ENCODE data around the gene GRID2.

GRID2 gene

DNA sequence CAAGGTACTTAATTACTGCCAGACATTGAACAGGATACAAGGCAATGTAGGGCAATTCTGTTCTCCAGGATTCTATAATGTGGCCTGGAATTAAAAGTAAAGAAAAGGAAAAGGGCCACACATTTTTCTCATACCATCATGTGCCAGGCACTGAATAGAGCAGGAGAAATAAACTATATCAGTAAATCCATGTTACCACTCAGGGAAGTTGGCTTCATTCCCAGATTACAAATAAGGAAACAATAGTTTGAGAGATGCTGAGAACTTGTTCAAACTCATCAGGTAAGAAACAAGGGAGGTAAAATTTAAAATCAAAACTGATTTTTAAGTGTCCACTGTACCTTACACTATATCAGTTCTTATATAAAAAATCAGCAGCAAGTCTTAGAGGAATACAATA, 879.8 kb downstream of the GRID2 start:
- no peak for DNase-seq (ENCODE audit: low spot score)
- Histone ChIP-seq H3K18ac (ENCODE audit: low read length) (no peak overlapping the region), H2AFZ (ENCODE audit: low read length) (no peak overlapping the region), H2BK120ac (ENCODE audit: low read depth, low read length) (no peak overlapping the region), H3K79me1 (ENCODE audit: low read depth, low read length) (no peaks in the 10 kb centered on the region), H4K91ac (ENCODE audit: low read depth, low read length, poor library complexity) (no peak overlapping the region), H4K8ac (ENCODE audit: low read depth, low read length) (no peak overlapping the region), H2BK12ac (ENCODE audit: low read length) (no peak overlapping the region), H3K4me3 (ENCODE audit: low read length in 2 of 2) (no peak overlapping the region), H3K4me1 (ENCODE audit: control insufficient read depth in 2 of 2, insufficient read depth in 1 of 2, low read depth in 1 of 2, low read length in 2 of 2) (peaks cover 0 to 2% of the 10 kb centered on the region in 2 donors), H3K27me3 (ENCODE audit: control insufficient read depth in 3 of 3, insufficient read depth in 3 of 3, low read depth in 1 of 3, low read length in 3 of 3) (no peaks in the 10 kb centered on the region), H2BK15ac (ENCODE audit: low read length) (no peak overlapping the region), H2AK5ac (ENCODE audit: low read depth, low read length) (no peak overlapping the region), H3K36me3 (replicated peaks in 1 of 2; ENCODE audit: control insufficient read depth in 2 of 2, insufficient read depth in 2 of 2, low read length in 2 of 2) (no peaks in the 10 kb centered on the region), H2BK5ac (ENCODE audit: low read length) (no peak overlapping the region), H3K23ac (ENCODE audit: low read depth, low read length, poor library complexity) (no peak overlapping the region), H3K4ac (ENCODE audit: low read length) (no peak overlapping the region), H3K4me2 (ENCODE audit: insufficient read depth, low read length, poor library complexity, severe bottlenecking) (no peak overlapping the region), H3K9ac (ENCODE audit: low read depth, low read length, poor library complexity) (no peak overlapping the region), H3K27ac (replicated peaks; ENCODE audit: low read length) (no peak overlapping the region), H3K14ac (ENCODE audit: low read length) (no peak overlapping the region), H3K9me3 (replicated peaks in 1 of 2; ENCODE audit: control insufficient read depth in 2 of 2, insufficient read depth in 1 of 2, low read depth in 1 of 2, low read length in 2 of 2) (no peaks in the 10 kb centered on the region)

DNA sequence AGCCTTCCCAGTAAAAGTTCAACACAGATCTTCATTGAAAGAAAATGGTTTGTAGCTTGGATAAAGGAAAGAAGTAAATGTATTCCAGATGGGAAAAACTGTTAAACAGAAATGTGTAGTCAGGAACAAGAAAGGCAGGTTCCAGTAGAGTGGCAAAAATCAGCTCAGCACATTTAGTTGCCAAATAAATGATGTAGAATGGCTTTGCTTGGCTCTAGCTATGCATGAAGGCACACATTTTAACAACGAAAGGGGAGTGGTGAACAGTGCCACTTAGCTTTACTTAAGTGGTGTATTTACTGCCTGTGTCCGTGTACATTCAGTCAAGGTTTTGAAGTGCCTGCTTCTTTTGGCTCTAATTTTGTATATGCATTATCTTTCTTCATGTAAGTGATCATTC, 880.3 kb downstream of the GRID2 start:
- no CpG with 5 or more reads among the region's 2 CpGs for WGBS, 2 donors (ENCODE audit: extremely low coverage in 2 of 2, insufficient read length in 2 of 2, insufficient replicate concordance in 1 of 2)
- no peak for DNase-seq (ENCODE audit: low spot score)
- no peak overlapping the region for H2AFZ ChIP-seq (ENCODE audit: low read length)
- H3K79me1 ChIP-seq (ENCODE audit: low read depth, low read length), result no peaks in the 10 kb centered on the region
- H2BK15ac ChIP-seq (ENCODE audit: low read length), result no peak overlapping the region
- no peak overlapping the region for H4K91ac ChIP-seq (ENCODE audit: low read depth, low read length, poor library complexity)
- H3K4ac ChIP-seq (ENCODE audit: low read length), result no peak overlapping the region
- H3K27me3 ChIP-seq (ENCODE audit: control insufficient read depth in 3 of 3, insufficient read depth in 3 of 3, low read depth in 1 of 3, low read length in 3 of 3), result no peaks in the 10 kb centered on the region
- H3K4me1 ChIP-seq (ENCODE audit: control insufficient read depth in 2 of 2, insufficient read depth in 1 of 2, low read depth in 1 of 2, low read length in 2 of 2), result peaks cover 0 to 2% of the 10 kb centered on the region in 2 donors
- H2BK12ac ChIP-seq (ENCODE audit: low read length), result no peak overlapping the region
- no peaks in the 10 kb centered on the region for H3K36me3 ChIP-seq (replicated peaks in 1 of 2; ENCODE audit: control insufficient read depth in 2 of 2, insufficient read depth in 2 of 2, low read length in 2 of 2)
- H3K27ac ChIP-seq (replicated peaks; ENCODE audit: low read length), result no peak overlapping the region
- H3K23ac ChIP-seq (ENCODE audit: low read depth, low read length, poor library complexity), result no peak overlapping the region
- H3K18ac ChIP-seq (ENCODE audit: low read length), result no peak overlapping the region
- H2AK5ac ChIP-seq (ENCODE audit: low read depth, low read length), result no peak overlapping the region
- H3K9me3 ChIP-seq (replicated peaks in 1 of 2; ENCODE audit: control insufficient read depth in 2 of 2, insufficient read depth in 1 of 2, low read depth in 1 of 2, low read length in 2 of 2), result no peaks in the 10 kb centered on the region
- H3K9ac ChIP-seq (ENCODE audit: low read depth, low read length, poor library complexity), result no peak overlapping the region
- no peak overlapping the region for H2BK5ac ChIP-seq (ENCODE audit: low read length)
- no peak overlapping the region for H4K8ac ChIP-seq (ENCODE audit: low read depth, low read length)
- no peak overlapping the region for H3K14ac ChIP-seq (ENCODE audit: low read length)
- no peak overlapping the region for H3K4me2 ChIP-seq (ENCODE audit: insufficient read depth, low read length, poor library complexity, severe bottlenecking)
- no peak overlapping the region for H3K4me3 ChIP-seq (ENCODE audit: low read length in 2 of 2)
- no peak overlapping the region for H2BK120ac ChIP-seq (ENCODE audit: low read depth, low read length)

GRCh38 chr4:93186846-93187245, 883.1 kb downstream of the GRID2 start:
- Histone ChIP-seq H3K14ac (ENCODE audit: low read length) (no peak overlapping the region), H3K4me3 (ENCODE audit: low read length in 2 of 2) (no peak overlapping the region), H3K9ac (ENCODE audit: low read depth, low read length, poor library complexity) (no peak overlapping the region), H3K4ac (ENCODE audit: low read length) (no peak overlapping the region), H3K23ac (ENCODE audit: low read depth, low read length, poor library complexity) (no peak overlapping the region), H3K4me2 (ENCODE audit: insufficient read depth, low read length, poor library complexity, severe bottlenecking) (no peak overlapping the region), H3K9me3 (replicated peaks in 1 of 2; ENCODE audit: control insufficient read depth in 2 of 2, insufficient read depth in 1 of 2, low read depth in 1 of 2, low read length in 2 of 2) (no peaks in the 10 kb centered on the region), H3K27ac (replicated peaks; ENCODE audit: low read length) (no peak overlapping the region), H2BK120ac (ENCODE audit: low read depth, low read length) (no peak overlapping the region), H2BK5ac (ENCODE audit: low read length) (no peak overlapping the region), H2AFZ (ENCODE audit: low read length) (no peak overlapping the region), H4K8ac (ENCODE audit: low read depth, low read length) (no peak overlapping the region), H2AK5ac (ENCODE audit: low read depth, low read length) (no peak overlapping the region), H3K4me1 (ENCODE audit: control insufficient read depth in 2 of 2, insufficient read depth in 1 of 2, low read depth in 1 of 2, low read length in 2 of 2) (peaks cover 0 to 2% of the 10 kb centered on the region in 2 donors), H3K36me3 (replicated peaks in 1 of 2; ENCODE audit: control insufficient read depth in 2 of 2, insufficient read depth in 2 of 2, low read length in 2 of 2) (no peaks in the 10 kb centered on the region), H2BK15ac (ENCODE audit: low read length) (no peak overlapping the region), H3K18ac (ENCODE audit: low read length) (no peak overlapping the region), H2BK12ac (ENCODE audit: low read length) (no peak overlapping the region), H3K27me3 (ENCODE audit: control insufficient read depth in 3 of 3, insufficient read depth in 3 of 3, low read depth in 1 of 3, low read length in 3 of 3) (no peaks in the 10 kb centered on the region), H4K91ac (ENCODE audit: low read depth, low read length, poor library complexity) (no peak overlapping the region), H3K79me1 (ENCODE audit: low read depth, low read length) (no peaks in the 10 kb centered on the region)
- no CpG with 5 or more reads among the region's 1 CpG for WGBS, 2 donors (ENCODE audit: extremely low coverage in 2 of 2, insufficient read length in 2 of 2, insufficient replicate concordance in 1 of 2)
- DNase-seq (ENCODE audit: low spot score), result no peak

- no peak overlapping the region for H3K4ac ChIP-seq (ENCODE audit: low read length)
- H3K27me3 ChIP-seq (ENCODE audit: control insufficient read depth in 3 of 3, insufficient read depth in 3 of 3, low read depth in 1 of 3, low read length in 3 of 3), result no peaks in the 10 kb centered on the region
- no peaks in the 10 kb centered on the region for H3K36me3 ChIP-seq (replicated peaks in 1 of 2; ENCODE audit: control insufficient read depth in 2 of 2, insufficient read depth in 2 of 2, low read length in 2 of 2)
- H3K27ac ChIP-seq (replicated peaks; ENCODE audit: low read length), result no peak overlapping the region
- H3K4me1 ChIP-seq (ENCODE audit: control insufficient read depth in 2 of 2, insufficient read depth in 1 of 2, low read depth in 1 of 2, low read length in 2 of 2), result peaks cover 0 to 2% of the 10 kb centered on the region in 2 donors
- no CpG with 5 or more reads among the region's 4 CpGs for WGBS, 2 donors (ENCODE audit: extremely low coverage in 2 of 2, insufficient read length in 2 of 2, insufficient replicate concordance in 1 of 2)
- no peak overlapping the region for H2BK15ac ChIP-seq (ENCODE audit: low read length)
- H3K9ac ChIP-seq (ENCODE audit: low read depth, low read length, poor library complexity), result no peak overlapping the region
- H2AFZ ChIP-seq (ENCODE audit: low read length), result no peak overlapping the region
- no peak overlapping the region for H2BK120ac ChIP-seq (ENCODE audit: low read depth, low read length)
- no peak overlapping the region for H3K4me2 ChIP-seq (ENCODE audit: insufficient read depth, low read length, poor library complexity, severe bottlenecking)
- H4K8ac ChIP-seq (ENCODE audit: low read depth, low read length), result no peak overlapping the region
- no peak overlapping the region for H2AK5ac ChIP-seq (ENCODE audit: low read depth, low read length)
- no peak overlapping the region for H3K4me3 ChIP-seq (ENCODE audit: low read length in 2 of 2)
- H2BK12ac ChIP-seq (ENCODE audit: low read length), result no peak overlapping the region
- H2BK5ac ChIP-seq (ENCODE audit: low read length), result no peak overlapping the region
- no peak overlapping the region for H4K91ac ChIP-seq (ENCODE audit: low read depth, low read length, poor library complexity)
- H3K79me1 ChIP-seq (ENCODE audit: low read depth, low read length), result no peaks in the 10 kb centered on the region
- no peaks in the 10 kb centered on the region for H3K9me3 ChIP-seq (replicated peaks in 1 of 2; ENCODE audit: control insufficient read depth in 2 of 2, insufficient read depth in 1 of 2, low read depth in 1 of 2, low read length in 2 of 2)
- H3K23ac ChIP-seq (ENCODE audit: low read depth, low read length, poor library complexity), result no peak overlapping the region
- DNase-seq (ENCODE audit: low spot score), result no peak
- H3K18ac ChIP-seq (ENCODE audit: low read length), result no peak overlapping the region
- H3K14ac ChIP-seq (ENCODE audit: low read length), result no peak overlapping the region
These were observed 883.7 kb downstream of the GRID2 start for GRCh38 chr4:93187466-93187865.

Data from neuronal stem cell (in vitro differentiated cells).